Colon (tissue), 2 donors: ENCODE measurements around the gene ESCO1.
"Not testable (repeated sequence)": the region's sequence is repeated elsewhere in the genome, so short reads cannot be mapped to it uniquely, and the experiment has no call there.

ENCODE experiments used
- FAIRE-seq: peaks from 2 replicates; lab custom pipeline; 2012; peaks lifted over from hg19 to GRCh38; lab: Jason Lieb, UNC
- donor health status: control.
- donor health status: control.

The ESCO1 gene

DNA sequence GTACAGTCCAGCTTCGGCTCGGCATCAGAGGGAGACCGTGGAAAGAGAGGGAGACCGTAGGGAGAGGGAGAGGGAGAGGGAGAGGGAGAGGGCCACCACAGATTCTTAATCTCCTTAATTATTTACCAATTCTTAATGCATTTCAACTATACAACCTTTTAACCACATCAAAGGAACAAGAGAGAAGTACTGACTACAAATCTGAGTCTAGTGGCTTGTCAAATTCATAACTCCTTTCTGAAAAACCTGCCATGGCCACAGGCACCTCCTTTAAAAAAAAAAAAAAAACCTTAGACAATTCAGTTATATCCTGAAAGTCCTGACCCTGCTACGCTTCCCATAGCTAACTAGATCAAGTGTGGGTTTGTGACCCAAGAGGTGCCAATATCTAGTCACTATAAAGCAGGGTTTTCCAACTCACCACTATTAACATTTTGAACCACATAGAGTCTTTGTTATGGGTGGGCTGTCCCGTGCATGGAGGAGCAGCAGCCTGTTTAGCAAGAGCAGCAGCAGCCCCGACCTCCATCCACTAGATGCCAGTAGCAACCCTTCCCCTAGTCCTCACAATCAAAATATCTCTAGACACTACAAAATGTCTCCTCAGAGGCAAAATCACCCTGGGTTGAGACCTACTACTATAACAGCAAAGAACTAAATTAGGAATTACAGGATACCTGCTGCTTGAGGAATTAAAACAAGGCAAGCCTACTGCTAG is 6.8 kb downstream of the ESCO1 start:
- no peak for FAIRE-seq

DNA sequence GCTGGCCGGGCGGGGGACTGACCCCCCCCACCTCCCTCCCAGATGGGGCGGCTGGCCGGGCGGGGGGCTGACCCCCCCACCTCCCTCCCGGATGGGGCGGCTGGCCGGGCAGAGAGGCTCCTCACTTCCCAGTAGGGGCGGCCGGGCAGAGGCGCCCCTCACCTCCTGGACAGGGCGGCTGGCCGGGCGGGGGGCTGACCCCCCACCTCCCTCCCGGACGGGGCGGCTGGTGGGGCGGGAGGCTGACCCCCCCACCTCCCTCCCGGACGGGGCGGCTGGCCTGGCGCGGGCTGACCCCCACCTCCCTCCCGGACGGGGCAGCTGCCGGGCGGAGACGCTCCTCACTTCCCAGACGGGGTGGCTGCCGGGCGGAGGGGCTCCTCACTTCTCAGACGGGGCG is 8.1 kb downstream of the ESCO1 start:
- FAIRE-seq = not testable (repeated sequence)

GRCh38 chr18:21584391-21584790 is 16.1 kb downstream of the ESCO1 start:
- FAIRE-seq = no peak

- no peak for FAIRE-seq
Observed at GRCh38 chr18:21575656-21576055, 24.8 kb downstream of the ESCO1 start.

DNA sequence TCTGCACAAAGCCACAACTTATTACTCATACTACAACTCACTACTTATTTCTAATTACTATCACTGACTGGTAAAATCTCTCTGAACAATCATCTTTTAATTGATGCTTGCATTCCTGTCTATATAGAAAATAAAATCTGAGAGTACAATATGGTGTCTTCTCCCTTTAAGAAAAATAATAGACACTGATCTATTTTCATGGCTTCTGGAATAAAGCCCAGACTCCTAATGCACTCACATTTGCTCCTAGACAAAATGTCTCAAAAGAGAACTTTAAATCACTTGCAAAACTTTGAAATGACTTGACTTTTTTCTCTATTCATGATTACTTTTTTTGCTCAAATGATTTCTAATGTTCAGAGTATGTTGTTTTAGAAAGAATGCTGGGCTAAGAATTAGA is 28.7 kb downstream of the ESCO1 start:
- FAIRE-seq = no peak

DNA sequence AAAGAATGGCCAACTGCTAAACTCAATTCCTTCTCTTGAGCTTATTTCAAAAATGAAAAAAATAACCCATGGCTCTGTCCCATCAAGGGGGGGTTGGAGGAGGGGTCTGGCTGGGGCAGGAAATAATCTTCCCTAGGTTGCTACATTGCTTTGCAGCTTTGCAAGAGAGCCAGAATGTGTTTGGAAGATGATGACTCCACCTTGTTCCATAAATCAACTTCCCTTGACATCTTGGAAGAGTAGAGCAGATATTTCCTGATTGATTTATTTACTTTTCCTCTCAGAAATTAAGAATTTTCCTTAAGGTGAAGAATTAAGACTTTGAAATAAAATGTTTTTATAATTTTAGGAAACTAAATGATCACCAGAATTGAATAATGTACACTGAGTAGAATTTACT is 41.3 kb downstream of the ESCO1 start:
- no peak for FAIRE-seq

GRCh38 chr18:21557607-21558253 is 42.8 kb downstream of the ESCO1 start:
- no peak for FAIRE-seq

- no peak for FAIRE-seq
Observed at GRCh38 chr18:21550510-21550970, 50.0 kb downstream of the ESCO1 start.

- FAIRE-seq = no peak
Observed at GRCh38 chr18:21548647-21549046, 51.9 kb downstream of the ESCO1 start.

DNA sequence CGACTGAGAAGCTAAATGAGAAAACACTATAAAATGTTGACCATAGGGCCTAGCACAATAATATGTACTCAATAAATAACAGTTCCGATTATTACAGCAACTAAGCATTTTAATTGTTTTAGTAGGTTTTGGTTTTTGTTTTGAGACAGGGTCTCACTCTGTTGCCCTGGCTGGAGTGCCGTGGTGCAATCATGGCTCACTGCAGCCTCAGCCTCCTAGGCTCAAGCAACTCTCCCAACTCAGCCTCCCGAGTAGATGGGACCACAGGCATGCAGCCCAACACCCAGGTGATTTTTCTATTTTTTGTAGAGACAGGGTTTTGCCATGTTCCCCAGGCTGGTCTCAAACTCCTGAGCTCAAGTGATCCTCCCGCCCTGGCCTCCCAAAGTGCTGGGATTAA is 54.1 kb downstream of the ESCO1 start:
- FAIRE-seq = no peak

DNA sequence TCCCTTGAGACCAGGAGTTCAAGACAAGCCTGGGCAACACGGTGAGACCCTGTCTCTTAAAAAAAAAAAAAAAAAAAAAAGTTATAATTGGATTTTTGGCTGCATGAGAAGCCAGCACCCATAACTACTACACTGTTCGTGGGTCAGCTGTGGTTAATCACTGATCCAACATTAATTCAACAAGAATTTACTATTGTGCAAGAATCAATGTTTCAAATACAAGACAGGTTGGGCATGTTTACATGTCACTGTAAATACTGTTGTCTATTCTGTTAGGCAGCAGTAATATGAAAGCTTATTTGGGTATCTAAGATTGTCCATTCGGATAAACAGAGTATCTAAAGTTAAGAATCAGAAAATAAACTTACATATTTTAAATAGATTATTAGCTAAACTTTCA is 62.3 kb downstream of the ESCO1 start:
- no peak for FAIRE-seq

- no peak for FAIRE-seq
Observed at GRCh38 chr18:21534327-21534726, 66.2 kb downstream of the ESCO1 start.

DNA sequence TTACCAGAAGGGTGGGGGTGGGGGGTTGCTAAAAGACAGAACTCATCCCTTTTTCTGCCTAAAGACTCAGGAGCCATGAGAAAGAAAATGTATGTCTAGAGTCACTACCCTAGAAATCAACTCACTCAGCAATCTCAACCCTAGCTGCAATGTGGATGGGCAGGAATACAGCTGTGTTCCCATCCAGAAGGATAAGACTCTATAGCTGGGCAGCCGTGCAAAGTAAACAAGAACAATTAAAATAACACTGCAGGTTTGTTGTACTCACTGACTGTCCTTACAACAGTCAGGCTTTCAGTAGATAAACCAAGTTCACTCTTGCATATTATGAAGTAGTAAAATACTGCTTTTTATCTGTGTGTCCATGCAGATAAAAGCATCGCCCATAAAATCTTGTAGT is 74.0 kb downstream of the ESCO1 start:
- FAIRE-seq = no peak

DNA sequence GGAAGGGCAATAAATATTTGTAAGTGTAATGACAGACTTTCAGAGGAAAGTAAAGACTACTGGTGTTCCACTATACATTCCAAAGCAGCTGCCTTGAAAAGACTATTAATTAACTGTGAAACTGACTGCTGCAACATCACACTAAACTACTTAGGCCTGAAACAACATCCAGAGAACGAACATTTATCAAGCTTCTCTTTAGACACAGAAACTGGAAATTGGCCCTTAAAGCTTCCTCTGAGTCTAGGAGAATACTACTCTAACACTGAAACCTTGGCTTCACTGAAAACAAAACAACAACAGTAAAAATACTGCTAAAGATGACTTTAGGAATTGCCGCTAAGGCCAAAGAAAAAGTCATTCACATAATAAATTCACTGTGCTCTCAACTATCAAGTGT is 74.6 kb downstream of the ESCO1 start:
- FAIRE-seq = no peak

GRCh38 chr18:21522530-21522929 is 78.0 kb downstream of the ESCO1 start:
- no peak for FAIRE-seq

- no peak for FAIRE-seq
Observed at GRCh38 chr18:21513741-21514140, 86.8 kb downstream of the ESCO1 start.

DNA sequence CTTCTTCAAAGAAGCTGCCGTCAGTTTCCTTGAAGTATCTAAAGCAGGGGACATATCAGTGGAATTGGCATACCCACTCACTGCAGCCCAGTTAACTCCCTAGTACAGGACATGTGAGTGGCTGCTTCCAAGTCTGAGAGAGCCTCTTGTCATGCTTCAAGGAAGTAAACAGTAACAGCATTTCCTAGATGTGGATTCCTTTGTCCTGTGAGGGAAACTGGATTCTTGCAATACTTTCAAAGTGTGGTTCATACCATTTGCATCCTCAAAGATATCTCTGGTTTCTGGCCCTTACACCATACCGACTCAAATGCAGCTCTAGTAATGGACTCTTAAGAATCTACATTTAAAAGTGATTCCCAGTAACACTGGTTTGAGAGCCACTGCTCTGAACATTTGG is 87.2 kb downstream of the ESCO1 start:
- FAIRE-seq = no peak

- FAIRE-seq = no peak
Observed at GRCh38 chr18:21509062-21509461, 91.4 kb downstream of the ESCO1 start.

GRCh38 chr18:21507913-21508701 is 92.4 kb downstream of the ESCO1 start:
- FAIRE-seq = no peak

DNA sequence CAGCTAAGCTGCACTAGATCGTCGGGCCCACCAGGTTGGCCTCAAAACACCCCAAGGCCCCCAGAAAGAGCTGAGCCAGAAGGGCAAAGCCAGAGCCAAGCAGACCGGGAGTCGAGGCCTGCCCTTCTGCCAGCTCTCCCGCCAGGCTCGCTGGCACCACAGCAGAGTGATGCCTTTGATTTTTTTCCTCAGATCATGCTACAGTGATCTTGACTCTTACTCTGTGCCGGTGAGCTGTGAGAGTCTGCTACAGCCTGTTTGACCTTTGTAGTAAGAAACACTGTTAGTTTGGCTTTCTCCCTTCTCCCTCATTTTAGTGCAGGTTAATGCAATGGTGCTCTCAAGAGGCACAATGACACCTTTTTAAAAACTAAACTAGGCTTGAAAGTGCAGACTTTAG is 97.8 kb downstream of the ESCO1 start:
- no peak for FAIRE-seq

DNA sequence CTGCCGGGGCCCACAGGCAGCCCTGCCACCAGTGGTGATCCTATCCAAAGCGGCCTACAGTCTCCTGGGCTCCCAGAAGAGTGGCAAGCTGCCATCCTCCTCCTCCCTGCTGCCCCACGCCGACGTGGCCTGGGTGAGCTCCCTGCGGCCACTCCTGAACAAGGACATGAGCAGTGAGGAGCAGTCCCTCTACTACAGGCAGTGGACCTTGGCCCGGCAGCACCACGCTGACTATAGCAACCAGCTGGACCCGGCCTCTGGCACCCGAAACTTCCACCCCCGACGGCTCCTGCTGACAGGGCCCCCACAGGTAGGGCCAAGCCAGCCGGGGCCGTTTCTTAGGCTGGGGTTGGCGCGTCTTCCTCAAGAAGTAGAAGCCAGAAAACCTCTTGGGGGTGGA is 100.5 kb downstream of the ESCO1 start:
- no peak for FAIRE-seq

GRCh38 chr18:21496277-21496835 is 104.1 kb downstream of the ESCO1 start:
- FAIRE-seq = no peak

- FAIRE-seq = no peak
Observed at GRCh38 chr18:21490748-21491147, 109.8 kb downstream of the ESCO1 start.
